Tibial nerve (tissue), 3 donors: Measurements from ENCODE around the gene NOVA2.

ENCODE experiments used
- CTCF ChIP-seq, 5 experiments: fragments of 200-600 bp in 3 of 5; fragments of 450-650 bp in 2 of 5; sonication (generic) in 3 of 5; IDR thresholded peaks; one replicate each; pipeline ENCODE4 v1.5.1; 2016 to 2019; ENCODE audit warnings: antibody characterized with exemption in 5 of 5, mild to moderate bottlenecking in 3 of 5, moderate library complexity in 2 of 5
- POLR2A ChIP-seq, 2 donors: fragments of 450-650 bp; IDR thresholded peaks; one replicate each; pipeline ENCODE4 v1.6.1; 2017; ENCODE audit warnings: antibody characterized with exemption in 2 of 2, mild to moderate bottlenecking in 2 of 2, moderate library complexity in 2 of 2

- no peak for TF ChIP-seq CTCF (IDR thresholded peaks at IDR 0.05)
- TF ChIP-seq POLR2A (IDR thresholded peaks at IDR 0.05): no peak
These were observed 25.7 kb downstream of the NOVA2 start for GRCh38 chr19:45947926-45948325.
